ENCODE measurements around the gene MAPKAPK2.
"Not testable (repeated sequence)": the region's sequence is repeated elsewhere in the genome, so short reads cannot be mapped to it uniquely, and the experiment has no call there.

Gene MAPKAPK2

GRCh38 chr1:206744683-206745082, 60.0 kb downstream of the MAPKAPK2 start:
- DNase-seq (ENCODE audit: low read depth): no peak

DNA sequence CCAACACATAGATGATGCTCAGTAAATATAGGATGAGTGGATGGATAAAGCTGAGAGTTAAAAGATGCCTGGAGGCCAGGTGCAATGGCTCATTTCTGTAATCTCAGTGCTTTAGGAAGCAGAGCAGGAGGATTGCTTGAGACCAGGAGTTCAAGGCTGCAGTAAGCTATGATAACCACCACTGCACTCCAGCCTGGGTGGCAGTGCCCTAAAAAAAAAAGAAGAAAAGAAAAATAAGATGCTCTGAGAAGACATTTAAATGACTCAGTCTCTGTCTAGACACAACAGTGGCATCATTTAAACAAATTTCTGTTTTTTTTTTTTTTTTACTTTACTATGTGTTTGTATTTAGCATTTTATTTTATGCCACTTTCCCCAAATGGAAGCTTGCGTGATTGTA, 60.6 kb downstream of the MAPKAPK2 start:
- no peak for DNase-seq (ENCODE audit: low read depth)

GRCh38 chr1:206748348-206749030, 63.8 kb downstream of the MAPKAPK2 start:
- no peak for DNase-seq (ENCODE audit: low read depth)

- DNase-seq (ENCODE audit: low read depth): no peak
Observed at GRCh38 chr1:206751891-206752290, 67.2 kb downstream of the MAPKAPK2 start.

GRCh38 chr1:206752481-206752880, 67.8 kb downstream of the MAPKAPK2 start:
- DNase-seq (ENCODE audit: low read depth): no peak

- no peak for DNase-seq (ENCODE audit: low read depth)
Observed at GRCh38 chr1:206753141-206753540, 68.4 kb downstream of the MAPKAPK2 start.

DNA sequence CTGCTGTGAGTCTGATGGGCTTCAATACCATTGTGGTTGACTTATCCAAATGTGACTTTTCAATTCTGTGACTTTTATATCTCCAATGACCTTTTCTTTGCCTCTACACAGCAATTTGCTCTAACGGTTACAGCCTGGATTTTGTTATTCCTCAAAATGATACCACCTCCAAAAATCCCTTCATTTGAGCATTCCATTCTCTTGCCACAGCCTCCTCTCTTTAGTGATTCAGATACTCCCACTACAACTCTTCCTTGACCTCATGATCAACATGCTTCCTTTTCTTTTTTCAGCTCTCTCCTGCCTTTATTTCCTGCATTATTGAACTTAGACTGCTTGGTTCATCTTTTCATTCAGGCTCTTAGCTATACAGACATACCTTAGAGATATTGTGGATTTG, 69.3 kb downstream of the MAPKAPK2 start:
- DNase-seq (ENCODE audit: low read depth): no peak

DNA sequence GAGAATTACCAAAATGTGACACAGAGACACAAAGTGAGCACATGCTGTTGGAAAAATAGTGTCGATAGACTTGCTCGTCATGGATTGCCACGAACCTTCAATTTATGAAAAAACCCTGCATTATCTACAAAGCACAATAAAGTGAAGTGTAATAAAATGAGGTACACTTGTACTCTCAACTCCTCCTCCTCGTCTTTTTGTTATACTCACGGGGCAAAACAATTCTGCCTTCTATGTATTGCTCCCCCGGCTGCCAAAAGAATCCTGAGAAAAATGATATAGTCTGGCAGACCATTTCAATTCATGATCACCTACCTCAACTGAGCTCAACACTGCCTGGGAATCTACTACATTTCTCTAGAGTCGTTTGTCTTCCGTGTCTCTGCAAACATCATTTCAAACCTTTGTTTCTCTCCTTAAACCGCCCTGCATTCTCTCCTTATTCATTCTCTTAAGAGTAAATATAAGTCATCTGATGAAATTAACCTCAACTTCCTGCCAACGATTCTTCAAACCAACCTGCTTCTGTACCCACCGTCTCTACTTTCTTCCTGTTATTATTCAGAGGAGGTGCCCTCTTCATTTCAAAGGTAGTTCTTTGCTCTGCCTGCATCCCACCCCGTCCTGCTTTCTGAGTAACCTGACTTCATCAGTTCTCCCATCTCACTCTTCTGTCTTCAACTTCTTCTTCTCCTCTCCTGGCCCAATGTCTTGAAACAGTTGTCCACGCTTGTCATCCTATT, 73.0 kb downstream of the MAPKAPK2 start:
- DNase-seq (ENCODE audit: low read depth): no peak

DNA sequence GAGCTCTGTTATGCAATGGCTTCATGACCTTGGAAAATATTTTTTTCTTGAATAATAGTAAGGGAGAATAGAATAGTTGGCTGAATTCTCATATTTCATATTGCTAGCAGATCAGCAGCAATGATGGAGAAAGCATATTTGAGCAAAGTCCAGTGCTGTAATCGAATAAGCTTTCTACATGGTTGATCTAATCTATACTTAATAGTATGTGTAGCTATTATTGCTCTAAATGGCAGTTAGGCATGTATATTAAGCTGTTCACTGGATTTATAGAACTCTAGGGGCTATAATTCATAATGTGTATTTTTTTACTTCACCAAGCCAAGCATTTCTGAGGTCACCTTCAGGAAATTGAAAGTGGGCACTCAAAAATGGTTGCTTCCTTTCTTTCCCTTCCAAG, 75.9 kb downstream of the MAPKAPK2 start:
- DNase-seq (ENCODE audit: low read depth): no peak

- DNase-seq (ENCODE audit: low read depth): no peak
Observed at GRCh38 chr1:206761159-206761768, 76.6 kb downstream of the MAPKAPK2 start.

DNA sequence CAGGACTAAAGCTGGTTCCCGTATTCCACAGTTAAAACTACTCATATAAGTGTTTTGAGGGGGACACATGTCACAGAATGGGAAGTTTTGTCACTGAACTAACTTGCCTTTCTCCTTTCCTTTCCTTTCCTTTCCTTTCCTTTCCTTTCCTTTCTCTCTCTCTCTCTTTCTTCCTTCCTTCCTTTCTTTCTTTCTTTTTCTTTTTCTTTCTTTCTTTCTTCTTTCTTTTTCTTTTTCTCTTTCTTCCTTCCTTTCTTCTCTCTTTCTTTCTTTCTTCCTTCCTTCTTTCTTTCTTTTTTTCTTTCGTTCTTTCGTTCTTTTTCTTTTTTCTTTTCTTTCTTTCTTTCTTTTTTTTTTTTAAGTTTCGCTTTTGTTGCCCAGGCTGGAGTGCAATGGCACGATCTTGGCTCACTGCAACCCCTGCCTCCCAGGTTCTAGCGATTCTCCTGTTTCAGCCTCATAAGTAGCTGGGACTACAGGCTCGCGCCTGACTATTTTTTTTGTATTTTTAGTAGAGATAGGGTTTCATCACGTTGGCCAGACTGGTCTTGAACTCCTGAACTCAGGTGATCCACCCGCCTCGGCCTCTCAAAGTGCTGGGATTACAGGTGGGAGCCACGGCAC, 78.1 kb downstream of the MAPKAPK2 start:
- not testable (repeated sequence) for DNase-seq (ENCODE audit: low read depth)

- DNase-seq (ENCODE audit: low read depth): not testable (repeated sequence)
Observed at GRCh38 chr1:206765771-206766170, 81.1 kb downstream of the MAPKAPK2 start.

DNA sequence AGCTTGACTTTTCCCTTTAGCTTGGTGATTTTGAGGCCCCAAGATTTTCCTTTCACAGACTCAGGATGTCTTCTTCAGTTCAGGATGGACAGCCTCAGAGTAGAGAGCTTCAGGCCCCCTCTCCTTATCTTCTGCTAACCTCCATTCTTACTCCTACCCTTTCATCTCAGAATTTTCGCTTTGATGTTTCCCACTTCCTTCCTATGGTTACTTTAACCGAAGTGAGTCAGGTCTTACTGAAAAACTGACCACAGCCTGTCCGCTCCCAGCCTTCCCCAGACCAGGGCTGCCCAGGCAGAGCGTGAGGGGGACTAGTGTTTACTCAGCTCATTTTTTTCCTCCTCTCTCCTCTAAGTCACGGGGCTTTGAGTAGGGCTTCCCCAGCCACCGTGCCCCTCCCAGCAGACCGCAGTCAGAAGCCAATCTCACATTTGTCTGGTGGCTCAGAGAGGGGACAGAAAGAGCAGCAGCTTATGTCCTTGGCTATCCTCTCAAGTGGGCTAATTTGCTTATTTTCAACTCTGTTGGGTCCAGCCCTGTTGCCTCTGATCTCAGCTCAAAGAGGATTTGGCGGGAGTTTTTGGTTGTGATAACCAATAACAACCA, 81.6 kb downstream of the MAPKAPK2 start:
- no peak for DNase-seq (ENCODE audit: low read depth)

- no peak for DNase-seq (ENCODE audit: low read depth)
Observed at GRCh38 chr1:206768472-206769303, 84.0 kb downstream of the MAPKAPK2 start.

GRCh38 chr1:206769304-206769731, 84.6 kb downstream of the MAPKAPK2 start:
- no peak for DNase-seq (ENCODE audit: low read depth)

- DNase-seq (ENCODE audit: low read depth): no peak
Observed at GRCh38 chr1:206770531-206771337, 86.0 kb downstream of the MAPKAPK2 start, which contains the start of gene IL19. IL19 (plus strand) TSS chr1:206770773; CDS start chr1:206836663, 65,890 bp downstream.

DNA sequence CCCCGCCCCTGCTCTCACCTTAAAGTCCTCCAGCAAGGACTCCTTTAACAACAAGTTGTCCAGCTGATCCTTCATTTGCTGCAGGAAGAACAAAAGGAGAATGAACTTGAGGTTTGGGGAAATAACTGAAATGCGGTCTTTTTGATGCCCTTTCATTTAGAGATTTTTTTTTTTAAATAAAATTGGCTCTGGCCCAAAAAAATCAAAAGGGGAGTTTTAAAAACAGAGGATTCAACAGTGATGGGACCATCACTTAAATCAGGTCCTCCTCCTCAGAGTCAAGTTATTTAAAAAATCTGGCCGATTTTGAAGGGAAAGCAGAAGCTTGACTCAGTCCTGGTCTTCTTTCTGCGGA, 86.6 kb downstream of the MAPKAPK2 start:
- no peak for DNase-seq (ENCODE audit: low read depth)

DNA sequence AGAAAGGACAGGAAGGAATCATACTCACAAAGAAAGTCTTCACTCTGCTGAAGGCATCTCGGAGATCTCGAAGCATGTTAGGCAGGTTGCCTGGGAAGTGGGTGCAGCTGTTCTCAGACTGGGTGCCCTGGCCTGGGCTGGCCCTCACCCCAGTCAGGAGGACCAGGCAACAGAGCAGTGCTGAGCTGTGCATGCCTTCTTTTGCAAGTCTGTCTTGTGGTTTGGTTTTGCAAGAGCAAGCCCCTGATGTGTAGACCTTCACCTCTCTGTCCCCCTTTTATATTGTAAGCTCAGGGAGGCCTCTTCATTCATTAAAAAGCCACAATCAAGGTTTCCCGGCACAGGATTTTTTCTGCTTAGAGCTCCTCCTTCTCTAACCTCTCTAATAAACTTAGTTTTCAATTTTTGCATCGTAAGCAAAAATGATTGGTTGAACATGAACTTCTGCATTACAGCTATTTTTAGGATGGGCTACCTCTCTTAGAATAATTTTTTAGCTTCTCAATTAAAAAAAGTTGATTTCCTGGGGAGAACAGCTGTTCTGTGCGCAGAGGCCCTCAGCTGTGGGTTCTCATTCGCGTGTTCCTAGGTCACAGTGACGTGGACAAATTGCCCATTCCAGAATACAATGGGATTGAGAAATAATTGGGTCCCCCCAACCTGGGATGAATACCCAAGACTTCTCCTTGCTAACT, 87.7 kb downstream of the MAPKAPK2 start, which contains the start of gene IL10:
IL10 (minus strand) TSS at position 252 of the 695 bp plus-strand sequence; CDS start at position 193, 59 bp downstream.
- DNase-seq (ENCODE audit: low read depth): no peak

GRCh38 chr1:206774093-206774492, 89.4 kb downstream of the MAPKAPK2 start:
- no peak for DNase-seq (ENCODE audit: low read depth)

- DNase-seq (ENCODE audit: low read depth): no peak
Observed at GRCh38 chr1:206776229-206776628, 91.5 kb downstream of the MAPKAPK2 start.
